Mononuclear cell (primary cell): ENCODE measurements around the gene TMEM198. TPM values are rescaled to one million over a fixed set of nuclear protein-coding genes. Genes with fewer than 3 reads are reported as not detected.

ENCODE experiments used
- H3K27me3 ChIP-seq: 2 replicates; pipeline ENCODE4 v1.6.0; 2011; ENCODE audit warnings: low read length, control low read depth; ENCODE audit not compliant: insufficient read depth
- H3K4me1 ChIP-seq: 2 replicates; pipeline ENCODE4 v1.5.1; 2011; ENCODE audit warnings: mild to moderate bottlenecking, low read length, control low read depth; ENCODE audit not compliant: insufficient read depth
- H3K4me3 ChIP-seq: 2 replicates; pipeline ENCODE4 v1.5.1; 2011; ENCODE audit warnings: mild to moderate bottlenecking, low read length, moderate library complexity
- H3K9me3 ChIP-seq: 2 replicates; pipeline ENCODE4 v1.5.1; 2011; ENCODE audit warnings: low read depth, mild to moderate bottlenecking, control low read depth, low read length
- total RNA-seq: library from RNA; depleted of rRNA; stranded (reverse); fragments of >200 nt; gene quantifications from one replicate; pipeline ENCODE4 v1.2.3, GENCODE V29; 2012

The TMEM198 gene
- total RNA-seq, 1 donor, result not detected

DNA sequence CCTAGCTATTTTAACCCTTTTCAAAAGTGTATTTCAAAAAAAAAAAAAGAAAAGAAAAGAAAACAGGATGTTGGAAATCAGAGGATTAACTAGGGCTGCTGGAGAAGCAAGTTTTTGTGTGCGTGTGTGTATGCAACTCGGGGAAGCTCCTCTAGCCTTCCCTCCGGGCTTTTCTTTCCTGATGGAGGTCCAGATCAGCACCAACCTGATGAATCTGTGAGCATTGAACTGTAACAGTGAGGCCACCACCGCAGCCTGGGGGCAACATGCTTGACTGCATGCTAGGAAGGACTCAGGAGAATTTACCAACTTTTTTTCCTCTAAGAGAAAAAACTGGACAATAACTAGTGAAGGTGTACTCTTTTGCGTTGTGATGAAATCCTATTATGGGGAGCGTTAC, 25.2 kb downstream of the TMEM198 start:
- no peaks in the 10 kb centered on the region for H3K9me3 ChIP-seq
- peaks cover 33% of the 10 kb centered on the region for H3K27me3 ChIP-seq
- H3K4me1 ChIP-seq, result no peaks in the 10 kb centered on the region
- H3K4me3 ChIP-seq, result no peak overlapping the region

DNA sequence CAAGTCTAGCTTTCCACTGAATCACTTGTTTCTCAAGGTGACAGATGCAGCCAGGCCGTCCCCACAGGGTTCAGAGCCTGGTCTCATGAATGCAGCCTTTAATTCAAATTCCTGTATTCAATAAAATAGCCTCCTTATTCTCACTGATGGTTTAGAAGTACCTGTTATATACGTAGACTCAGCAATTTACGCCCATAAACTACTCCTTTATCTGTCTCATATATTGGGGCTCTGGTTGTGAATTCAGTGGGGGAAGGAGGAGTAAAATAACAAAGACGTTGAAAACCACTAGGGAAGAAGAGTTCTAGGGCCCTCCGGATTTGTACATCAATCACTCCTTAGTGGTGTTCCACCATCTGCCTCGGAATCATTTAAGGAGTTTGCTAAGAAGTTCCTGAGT, 25.8 kb downstream of the TMEM198 start:
- no peaks in the 10 kb centered on the region for H3K9me3 ChIP-seq
- H3K4me1 ChIP-seq, result no peaks in the 10 kb centered on the region
- peaks cover 33% of the 10 kb centered on the region for H3K27me3 ChIP-seq
- no peak overlapping the region for H3K4me3 ChIP-seq

DNA sequence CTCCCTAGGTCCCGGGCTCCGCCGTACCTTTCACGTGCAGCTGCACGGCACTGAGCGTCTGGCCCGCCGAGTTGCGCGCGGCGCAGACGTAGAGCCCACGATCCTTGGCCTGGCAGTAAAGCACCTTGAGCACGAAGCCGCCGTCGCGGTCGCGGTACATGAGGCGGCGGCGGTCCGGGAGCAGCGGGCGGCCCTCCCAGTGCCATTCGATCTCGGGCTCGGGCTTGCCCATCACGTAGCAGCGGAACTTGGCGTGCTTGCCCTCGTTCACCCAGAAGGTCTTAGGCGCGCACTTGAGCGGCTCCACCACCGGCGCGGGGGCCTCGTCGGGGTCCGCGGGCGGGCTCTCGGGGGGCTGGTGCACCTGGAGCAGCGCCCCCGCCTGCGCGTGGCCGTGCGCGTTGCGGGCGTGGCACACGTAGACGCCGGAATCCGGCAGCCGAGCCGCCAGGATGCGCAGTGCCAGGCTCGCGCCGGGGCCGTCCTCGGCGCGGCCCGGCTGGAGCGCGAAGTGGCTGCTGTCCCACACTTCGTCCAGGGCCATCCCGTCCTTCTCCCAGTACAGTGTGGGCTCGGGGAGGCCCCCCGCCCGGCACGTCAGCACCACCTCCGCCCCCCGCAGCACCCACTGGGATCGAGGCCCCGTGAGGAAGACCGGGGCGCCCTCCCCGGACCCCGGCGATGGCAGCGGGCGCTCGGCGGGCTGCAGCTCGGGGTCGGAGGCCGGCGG, 26.5 kb downstream of the TMEM198 start:
- Histone ChIP-seq H3K9me3 (no peaks in the 10 kb centered on the region), H3K4me1 (no peaks in the 10 kb centered on the region), H3K27me3 (peaks cover 33% of the 10 kb centered on the region), H3K4me3 (no peak overlapping the region)

DNA sequence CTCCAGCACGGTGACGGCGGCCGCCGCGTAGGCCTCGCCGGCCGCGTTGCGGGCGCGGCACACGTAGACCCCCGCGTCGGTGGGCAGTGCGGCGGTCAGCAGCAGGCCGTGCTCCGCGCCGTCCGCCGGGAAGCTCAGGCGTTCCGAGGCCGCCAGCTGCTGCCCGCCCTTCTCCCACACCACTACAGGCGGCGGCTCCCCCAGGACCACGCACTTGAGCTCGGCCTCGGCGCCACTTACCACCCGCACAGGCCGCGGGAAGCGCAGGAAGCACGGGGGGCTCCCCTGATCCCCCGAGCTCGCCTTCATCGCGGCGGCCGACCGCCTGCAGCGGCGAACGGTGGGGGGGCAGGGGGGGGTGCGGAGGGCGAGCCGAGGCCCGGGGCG, 27.1 kb downstream of the TMEM198 start:
- peaks cover 33% of the 10 kb centered on the region for H3K27me3 ChIP-seq
- no peaks in the 10 kb centered on the region for H3K9me3 ChIP-seq
- no peaks in the 10 kb centered on the region for H3K4me1 ChIP-seq
- no peak overlapping the region for H3K4me3 ChIP-seq

DNA sequence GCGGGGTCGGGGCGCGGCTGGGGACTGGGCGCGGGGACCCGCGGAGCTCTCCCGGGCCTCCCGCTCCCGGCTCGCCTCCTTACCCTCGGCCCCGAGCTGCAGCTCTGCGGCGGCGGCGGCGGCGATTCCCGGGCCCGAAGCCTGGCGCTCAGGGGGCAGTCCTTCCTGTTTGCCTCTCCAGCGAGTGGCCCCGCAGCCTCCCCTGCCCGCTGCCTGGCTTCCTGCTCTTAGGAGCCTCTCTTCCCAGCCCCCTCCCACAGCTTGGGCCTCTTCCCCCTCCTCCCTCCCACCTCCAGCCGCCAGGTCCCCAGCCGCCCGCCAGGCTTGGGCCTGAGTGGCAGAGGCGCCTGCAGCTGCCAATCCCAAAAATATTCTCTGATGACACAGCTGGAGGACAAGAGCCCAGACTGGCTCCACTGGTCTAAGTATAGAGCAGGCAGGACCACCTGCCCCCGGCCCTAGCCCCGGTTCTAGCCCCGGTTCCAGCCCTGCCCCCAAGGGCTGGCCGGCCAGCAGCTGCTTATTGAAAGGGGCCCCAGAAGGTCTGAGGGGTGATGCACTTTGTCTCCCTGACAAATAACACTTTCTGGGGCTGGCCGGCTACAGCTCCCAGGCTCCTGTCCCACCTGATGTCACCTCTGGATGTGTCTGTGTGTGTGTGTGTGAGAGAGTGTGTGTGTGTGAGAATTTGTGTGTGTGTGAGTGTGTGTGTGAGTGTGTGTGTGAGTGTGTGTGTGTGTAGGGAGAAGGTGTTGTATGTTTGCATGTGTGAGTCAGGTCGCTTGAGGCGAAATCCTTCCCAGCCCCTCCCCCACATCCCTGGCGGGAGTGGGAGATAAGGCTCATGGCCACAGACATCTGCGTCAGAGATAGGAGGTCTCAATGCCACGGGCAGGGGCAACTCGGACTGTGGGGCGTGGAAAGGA, 27.7 kb downstream of the TMEM198 start, which contains the start of gene OBSL1:
Gene OBSL1, minus strand, starts transcription at position 229 of the 926 bp plus-strand sequence. CDS start 307 bp downstream, outside the sequence.
- Histone ChIP-seq H3K9me3 (no peaks in the 10 kb centered on the region), H3K27me3 (peaks cover 33% of the 10 kb centered on the region), H3K4me3 (no peak within 1 kb of the TSS)

DNA sequence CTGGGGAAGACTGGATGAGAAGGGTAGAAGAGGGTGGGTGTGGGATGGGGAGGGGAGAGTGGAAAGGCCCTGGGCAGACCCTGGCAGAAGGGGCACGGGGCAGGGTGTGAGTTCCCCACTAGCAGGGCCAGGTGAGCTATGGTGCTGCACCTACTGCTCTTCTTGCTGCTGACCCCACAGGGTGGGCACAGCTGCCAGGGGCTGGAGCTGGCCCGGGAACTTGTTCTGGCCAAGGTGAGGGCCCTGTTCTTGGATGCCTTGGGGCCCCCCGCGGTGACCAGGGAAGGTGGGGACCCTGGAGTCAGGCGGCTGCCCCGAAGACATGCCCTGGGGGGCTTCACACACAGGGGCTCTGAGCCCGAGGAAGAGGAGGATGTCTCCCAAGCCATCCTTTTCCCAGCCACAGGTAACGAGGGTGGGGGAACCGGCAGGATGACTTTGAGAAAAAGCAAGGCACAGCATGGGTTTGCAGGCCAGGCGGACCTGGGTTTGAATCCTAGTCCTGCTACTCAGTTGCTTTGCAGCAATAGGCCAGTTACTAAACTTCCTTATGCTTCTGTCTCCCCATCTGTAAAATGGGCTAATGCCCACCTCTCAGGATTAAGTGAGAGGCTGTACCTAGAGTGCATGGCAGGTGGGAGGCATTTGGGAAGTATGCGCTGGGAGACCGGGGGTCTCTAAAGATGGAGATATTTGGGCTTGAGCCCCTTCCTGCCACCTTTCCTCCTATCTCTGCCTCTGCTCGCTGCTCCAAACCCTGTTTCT, 28.6 kb downstream of the TMEM198 start, which contains the start of gene INHA:
Gene INHA, plus strand, starts transcription at position 74 of the 765 bp plus-strand sequence. Its CDS starts 65 bp downstream, at position 139.
- H3K4me3 ChIP-seq, result no peak within 1 kb of the TSS
- peaks cover 33% of the 10 kb centered on the region for H3K27me3 ChIP-seq
- H3K9me3 ChIP-seq, result no peaks in the 10 kb centered on the region
- no peaks in the 10 kb centered on the region for H3K4me1 ChIP-seq

More for the DNA sequence above, 27.7 kb downstream of the TMEM198 start, which contains the start of gene OBSL1:
- H3K4me1 ChIP-seq, result no peaks in the 10 kb centered on the region

DNA sequence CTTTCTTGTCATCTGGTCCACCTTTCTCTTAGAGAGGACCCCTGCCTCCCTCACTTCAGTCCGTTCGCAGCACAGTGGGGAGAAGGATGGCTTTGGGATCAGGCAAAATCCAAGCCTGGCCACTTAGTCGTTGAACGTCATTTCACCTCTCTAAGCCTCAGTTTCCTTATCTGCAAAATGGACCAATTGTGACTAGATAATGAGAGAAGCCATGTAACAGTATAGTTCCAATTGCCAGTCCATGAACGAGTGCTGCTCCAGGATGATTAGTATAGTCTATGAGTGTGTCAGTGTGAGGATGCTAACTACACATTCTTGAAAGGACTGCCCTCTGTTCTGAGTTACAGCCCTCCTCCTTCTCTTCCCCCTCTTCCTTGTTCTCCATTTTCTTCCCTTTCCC, 29.3 kb downstream of the TMEM198 start:
- Histone ChIP-seq H3K4me1 (no peaks in the 10 kb centered on the region), H3K9me3 (no peaks in the 10 kb centered on the region), H3K27me3 (peaks cover 33% of the 10 kb centered on the region), H3K4me3 (no peak overlapping the region)

DNA sequence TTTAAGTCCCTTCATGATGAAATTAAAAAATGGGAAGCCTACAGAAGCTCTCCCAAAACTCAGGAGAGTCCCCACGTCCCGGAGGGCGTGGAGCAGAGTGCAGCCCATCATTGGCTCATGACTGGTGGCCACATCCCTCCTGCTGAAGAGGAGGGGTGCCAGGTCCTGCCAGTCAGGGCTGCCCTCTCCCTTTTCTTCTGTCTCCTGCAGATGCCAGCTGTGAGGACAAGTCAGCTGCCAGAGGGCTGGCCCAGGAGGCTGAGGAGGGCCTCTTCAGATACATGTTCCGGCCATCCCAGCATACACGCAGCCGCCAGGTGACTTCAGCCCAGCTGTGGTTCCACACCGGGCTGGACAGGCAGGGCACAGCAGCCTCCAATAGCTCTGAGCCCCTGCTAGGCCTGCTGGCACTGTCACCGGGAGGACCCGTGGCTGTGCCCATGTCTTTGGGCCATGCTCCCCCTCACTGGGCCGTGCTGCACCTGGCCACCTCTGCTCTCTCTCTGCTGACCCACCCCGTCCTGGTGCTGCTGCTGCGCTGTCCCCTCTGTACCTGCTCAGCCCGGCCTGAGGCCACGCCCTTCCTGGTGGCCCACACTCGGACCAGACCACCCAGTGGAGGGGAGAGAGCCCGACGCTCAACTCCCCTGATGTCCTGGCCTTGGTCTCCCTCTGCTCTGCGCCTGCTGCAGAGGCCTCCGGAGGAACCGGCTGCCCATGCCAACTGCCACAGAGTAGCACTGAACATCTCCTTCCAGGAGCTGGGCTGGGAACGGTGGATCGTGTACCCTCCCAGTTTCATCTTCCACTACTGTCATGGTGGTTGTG, 30.9 kb downstream of the TMEM198 start:
- Histone ChIP-seq H3K27me3 (peaks cover 25% of the 10 kb centered on the region), H3K4me1 (peaks cover 9% of the 10 kb centered on the region), H3K4me3 (no peak overlapping the region), H3K9me3 (no peaks in the 10 kb centered on the region)

DNA sequence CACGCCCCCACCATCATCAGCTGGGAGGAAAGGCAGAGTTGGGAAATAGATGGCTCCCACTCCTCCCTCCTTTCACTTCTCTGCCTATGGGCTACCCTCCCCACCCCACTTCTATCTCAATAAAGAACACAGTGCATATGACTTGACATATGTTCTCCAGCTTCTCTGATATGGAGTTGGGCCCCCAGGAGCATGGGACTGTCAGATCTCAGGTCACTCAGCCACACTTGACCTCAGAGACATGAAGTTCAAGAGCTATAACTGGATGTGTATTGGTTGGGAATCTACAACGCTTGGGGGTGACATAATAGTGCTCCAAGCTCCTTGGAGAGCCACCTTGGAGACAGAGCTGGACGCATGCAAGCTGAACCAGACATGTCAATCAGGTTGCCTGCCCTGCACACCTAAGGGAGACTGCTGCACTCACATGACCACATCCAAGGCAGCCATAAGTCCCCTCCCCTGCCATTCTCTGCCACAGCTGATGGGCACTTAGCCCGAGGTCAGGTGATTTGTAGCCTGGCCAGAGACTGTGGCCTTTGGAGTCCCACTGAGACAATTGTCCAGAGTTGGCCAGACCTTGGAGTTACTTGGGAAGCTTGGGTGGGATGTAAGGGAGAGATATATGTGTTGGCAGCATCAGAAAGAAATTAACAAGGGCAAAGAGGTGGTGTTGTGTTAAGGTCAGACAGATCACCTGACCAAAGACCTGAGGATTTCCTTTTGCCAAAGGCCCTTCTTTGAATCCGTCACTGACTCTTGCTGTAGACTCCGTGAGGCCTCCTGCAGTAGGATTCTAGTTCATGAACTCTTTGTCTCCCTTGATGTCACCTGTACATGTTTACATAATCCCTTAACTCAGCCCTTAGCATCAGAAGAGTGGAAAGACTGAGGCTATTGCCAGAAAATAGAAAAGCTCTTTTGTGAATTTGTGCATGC, 32.0 kb downstream of the TMEM198 start:
- Histone ChIP-seq H3K27me3 (peaks cover 18% of the 10 kb centered on the region), H3K9me3 (no peaks in the 10 kb centered on the region), H3K4me3 (no peak overlapping the region), H3K4me1 (peaks cover 9% of the 10 kb centered on the region)

DNA sequence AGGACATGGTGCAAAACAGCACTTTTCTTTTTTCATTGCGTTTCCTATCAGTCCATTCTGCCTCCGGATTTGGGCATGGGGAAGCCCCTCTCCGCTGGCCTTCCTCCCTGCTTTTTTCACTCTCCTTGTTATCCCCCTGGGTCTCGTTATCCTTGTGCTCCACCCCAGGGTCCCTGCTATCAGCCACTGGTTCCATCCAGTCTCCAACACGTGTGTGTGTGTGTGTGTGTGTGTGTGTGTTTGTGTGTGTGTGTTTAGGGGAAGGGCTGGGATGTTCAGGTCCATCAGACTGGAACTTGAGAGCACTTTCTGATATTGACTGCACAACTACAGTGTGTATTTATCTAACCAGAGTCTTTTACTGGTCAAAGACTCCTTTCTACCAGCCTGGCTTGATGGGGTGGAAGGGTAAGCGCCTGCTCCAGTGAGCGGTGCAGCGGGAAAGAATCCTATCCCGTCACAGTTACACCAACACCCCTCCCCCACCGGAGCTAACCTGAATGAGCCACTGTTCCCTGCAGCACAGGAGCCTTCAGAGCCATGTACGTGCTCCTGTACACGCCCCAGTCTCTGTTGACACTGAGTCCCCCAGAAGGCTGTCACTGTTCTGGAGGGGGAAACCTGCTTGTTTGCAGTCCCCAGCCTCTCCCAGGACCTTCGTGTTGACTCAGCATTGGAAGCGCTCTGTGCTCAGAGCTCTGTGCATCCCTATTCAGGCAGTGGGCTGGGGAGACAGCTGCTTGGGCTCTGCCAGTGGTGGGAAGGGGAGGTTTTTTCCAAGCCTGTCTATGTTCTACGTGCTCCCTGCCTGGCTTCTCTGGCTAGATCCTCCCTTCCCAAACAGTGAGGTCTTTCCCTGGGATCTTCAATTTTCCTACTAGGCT, 32.9 kb downstream of the TMEM198 start:
- Histone ChIP-seq H3K27me3 (peaks cover 14% of the 10 kb centered on the region), H3K4me1 (peaks cover 9% of the 10 kb centered on the region), H3K9me3 (no peaks in the 10 kb centered on the region), H3K4me3 (no peak overlapping the region)

DNA sequence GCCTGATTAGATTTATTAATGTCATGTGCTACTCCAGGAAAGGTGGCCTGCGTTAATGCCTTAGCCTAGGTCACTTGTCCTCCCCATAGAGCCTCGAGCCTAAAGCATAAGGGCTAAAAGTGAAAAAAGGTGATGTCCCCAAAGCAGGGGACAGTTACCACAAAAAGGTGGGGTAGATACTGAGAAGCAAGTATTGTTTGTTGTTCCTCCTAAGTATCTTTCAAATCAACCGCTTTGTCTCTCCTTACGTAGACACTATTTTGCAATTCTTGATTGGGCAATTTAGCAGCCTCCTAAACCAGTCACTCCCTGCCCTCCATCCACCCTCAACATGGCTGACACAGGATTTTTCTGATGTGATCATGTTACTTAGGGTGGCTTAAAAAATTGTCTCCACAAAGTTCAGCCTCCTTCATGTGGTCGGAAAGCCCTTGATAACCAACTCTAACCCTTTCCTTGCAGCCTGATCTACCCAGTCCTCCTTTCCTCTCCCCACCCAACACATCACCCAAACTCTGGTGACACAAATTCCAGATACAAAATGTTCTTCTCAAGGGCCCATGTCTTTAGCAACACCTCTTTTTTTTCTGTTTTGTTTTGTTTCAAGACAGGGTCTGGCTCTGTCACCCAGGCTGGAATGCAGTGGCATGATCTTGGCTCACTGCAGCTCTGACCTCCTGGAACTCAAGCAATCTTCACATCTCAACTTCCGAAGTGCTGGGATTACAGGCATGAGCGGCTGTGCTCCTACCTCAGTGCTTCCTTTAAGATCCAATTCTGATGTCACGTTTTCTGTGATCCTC, 35.2 kb downstream of the TMEM198 start:
- no peak overlapping the region for H3K4me3 ChIP-seq
- no peaks in the 10 kb centered on the region for H3K27me3 ChIP-seq
- H3K4me1 ChIP-seq, result peaks cover 9% of the 10 kb centered on the region
- no peaks in the 10 kb centered on the region for H3K9me3 ChIP-seq

DNA sequence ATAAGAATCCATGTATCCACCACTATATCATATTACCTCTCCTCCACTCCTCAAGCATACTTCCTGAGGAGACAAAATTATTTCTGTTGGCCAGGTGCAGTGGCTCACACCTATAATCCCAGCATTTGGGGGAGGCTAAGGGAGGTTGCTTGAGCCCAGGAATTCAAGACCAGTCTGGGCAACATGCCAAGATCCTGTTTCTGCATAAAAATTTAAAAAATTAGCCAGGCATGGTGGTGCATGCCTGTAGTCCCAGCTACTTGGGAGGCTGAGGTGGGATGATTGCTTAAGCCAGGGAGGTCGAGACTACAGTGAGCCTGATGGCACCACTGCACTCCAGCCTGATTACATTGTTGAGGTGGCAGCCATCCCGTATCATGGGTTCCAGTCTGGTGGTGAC, 37.5 kb downstream of the TMEM198 start:
- H3K4me3 ChIP-seq, result no peak overlapping the region
- no peaks in the 10 kb centered on the region for H3K9me3 ChIP-seq
- H3K27me3 ChIP-seq, result no peaks in the 10 kb centered on the region
- peaks cover 9% of the 10 kb centered on the region for H3K4me1 ChIP-seq
